ENCODE results near the gene NGEF. TPM values are rescaled to one million over a fixed set of nuclear protein-coding genes. Genes with fewer than 3 reads are reported as not detected.

NGEF gene
- total and polyA plus RNA-seq, 8 donors, result 2.6 to 30.9 (median 5.9) TPM

GRCh38 chr2:232875256-232876121, 137.6 kb downstream of the NGEF start:
- Histone ChIP-seq H3K4me1 (peaks cover 17 to 37% (median 22%) of the 10 kb centered on the region in 4 donors), H3K9me3 (no peaks in the 10 kb centered on the region), H3K27ac (peak overlapping the region in 1 of 5 donors; percentile 13), H3K27me3 (peaks cover 0 to 35% (median 24%) of the 10 kb centered on the region in 3 donors), H3K4me3 (peak overlapping the region; percentile 52 to 67 (median 58)), H3K36me3 (no peaks in the 10 kb centered on the region)
- 18 to 25% (median 22%) methylated on average over 29 to 37 of the region's 37 CpGs for WGBS, 5 donors
- intact Hi-C loops (cut with DNase I; ENCODE audit: low total_unique reads), result no loop called here
- DNase-seq, result peak in 1 of 2 donors; percentile 44
- TF ChIP-seq POLR2AphosphoS5 (IDR thresholded peaks at IDR 0.05), result no peak
- TF ChIP-seq POLR2A (IDR thresholded peaks at IDR 0.05), result no peak
- TF ChIP-seq EP300 (IDR thresholded peaks at IDR 0.05), result no peak
- TF ChIP-seq CTCF (IDR thresholded peaks at IDR 0.05), result no peak

GRCh38 chr2:232874677-232875223, 138.3 kb downstream of the NGEF start:
- intact Hi-C loops (cut with DNase I; ENCODE audit: low total_unique reads), result no loop called here
- no peaks in the 10 kb centered on the region for H3K9me3 ChIP-seq
- peaks cover 0 to 35% (median 24%) of the 10 kb centered on the region in 3 donors for H3K27me3 ChIP-seq
- peaks cover 17 to 37% (median 22%) of the 10 kb centered on the region in 4 donors for H3K4me1 ChIP-seq
- 87 to 95% (median 88%) methylated on average over 14 to 16 of the region's 16 CpGs for WGBS, 5 donors
- H3K27ac ChIP-seq, result no peak overlapping the region
- H3K36me3 ChIP-seq, result no peaks in the 10 kb centered on the region
- TF ChIP-seq POLR2A (IDR thresholded peaks at IDR 0.05) (no peak), POLR2AphosphoS5 (IDR thresholded peaks at IDR 0.05) (no peak), CTCF (IDR thresholded peaks at IDR 0.05) (no peak), EP300 (IDR thresholded peaks at IDR 0.05) (no peak)
- no peak for DNase-seq
- H3K4me3 ChIP-seq, result no peak overlapping the region

GRCh38 chr2:232873909-232874641, 139.0 kb downstream of the NGEF start:
- H3K4me1 ChIP-seq, result peaks cover 17 to 37% (median 22%) of the 10 kb centered on the region in 4 donors
- H3K36me3 ChIP-seq, result no peaks in the 10 kb centered on the region
- H3K27ac ChIP-seq, result peak overlapping the region in 1 of 5 donors; percentile 40
- intact Hi-C loops (cut with DNase I; ENCODE audit: low total_unique reads), result no loop called here
- WGBS, 5 donors, result 47 to 70% (median 64%) methylated on average over 6 of the region's 6 CpGs
- H3K9me3 ChIP-seq, result no peaks in the 10 kb centered on the region
- no peak overlapping the region for H3K4me3 ChIP-seq
- TF ChIP-seq POLR2AphosphoS5 (IDR thresholded peaks at IDR 0.05) (peak in 1 of 3 donors; percentile 25), EP300 (IDR thresholded peaks at IDR 0.05) (no peak)
- peaks cover 0 to 35% (median 24%) of the 10 kb centered on the region in 3 donors for H3K27me3 ChIP-seq
- peak in 1 of 2 donors; percentile 63 for DNase-seq

GRCh38 chr2:232873292-232873908, 139.7 kb downstream of the NGEF start:
- intact Hi-C loops (cut with DNase I; ENCODE audit: low total_unique reads), result no loop called here
- no peak for DNase-seq
- 77 to 94% (median 93%) methylated on average over 6 to 14 of the region's 14 CpGs for WGBS, 5 donors
- no peak for TF ChIP-seq CTCF (IDR thresholded peaks at IDR 0.05)
- H3K4me1 ChIP-seq, result peaks cover 17 to 37% (median 22%) of the 10 kb centered on the region in 4 donors
- no peaks in the 10 kb centered on the region for H3K9me3 ChIP-seq
- no peak overlapping the region for H3K4me3 ChIP-seq
- no peaks in the 10 kb centered on the region for H3K36me3 ChIP-seq
- H3K27ac ChIP-seq, result peak overlapping the region in 1 of 5 donors; percentile 40
- peaks cover 0 to 35% (median 24%) of the 10 kb centered on the region in 3 donors for H3K27me3 ChIP-seq
